HEK293T (cell line): ENCODE results near the gene ZDHHC7.

Experiments
- CTCF ChIA-PET: fragments of 350-600 bp; formaldehyde crosslinking; extraction: SDS; loops from one replicate; lab custom pipeline; 2021; ENCODE audit warnings: antibody characterized with exemption, inconsistent platforms; lab: Yijun Ruan, JAX
- POLR2A ChIA-PET: fragments of 350-600 bp; formaldehyde crosslinking; extraction: SDS; loops from one replicate; lab custom pipeline; 2020; ENCODE audit warnings: antibody characterized with exemption, inconsistent platforms; lab: Yijun Ruan, JAX
- DNase-seq: peaks from one replicate; pipeline ENCODE4 v3.0.0; 2012; ENCODE audit warnings: mixed read lengths; ENCODE audit errors: extremely low spot score
- ARNT ChIP-seq: fragments of 450-650 bp; IDR thresholded peaks from 2 replicates; pipeline ENCODE4 v1.6.1; 2017; ENCODE audit warnings: mild to moderate bottlenecking
- BHLHE40 ChIP-seq: fragments of 450-650 bp; IDR thresholded peaks from 2 replicates; pipeline ENCODE4 v1.6.1; 2016; ENCODE audit warnings: mild to moderate bottlenecking, moderate library complexity, borderline replicate concordance
- CTBP1 ChIP-seq: fragments of 450-650 bp; IDR thresholded peaks from 2 replicates; pipeline ENCODE4 v1.6.1; 2016; ENCODE audit warnings: borderline replicate concordance
- ELF4 ChIP-seq: fragments of 450-650 bp; IDR thresholded peaks from 2 replicates; pipeline ENCODE4 v1.6.1; 2017; ENCODE audit warnings: antibody characterized with exemption
- FOXA1 ChIP-seq: fragments of 450-650 bp; IDR thresholded peaks from 2 replicates; pipeline ENCODE4 v1.6.1; 2016; ENCODE audit warnings: mild to moderate bottlenecking
- FOXK2 ChIP-seq: fragments of 450-650 bp; IDR thresholded peaks from 2 replicates; pipeline ENCODE4 v1.6.1; 2016; ENCODE audit warnings: mild to moderate bottlenecking
- HDGF ChIP-seq: fragments of 450-650 bp; IDR thresholded peaks from 2 replicates; pipeline ENCODE4 v1.6.1; 2017; ENCODE audit warnings: antibody characterized with exemption, borderline replicate concordance
- L3MBTL2 ChIP-seq: fragments of 450-650 bp; conservative IDR thresholded peaks from 2 replicates; pipeline ENCODE4 v1.6.1; 2016; ENCODE audit warnings: mild to moderate bottlenecking
- LEF1 ChIP-seq: fragments of 450-650 bp; IDR thresholded peaks from 2 replicates; pipeline ENCODE4 v1.6.1; 2017; ENCODE audit warnings: mild to moderate bottlenecking, borderline replicate concordance
- NFRKB ChIP-seq: fragments of 450-650 bp; IDR thresholded peaks from 2 replicates; pipeline ENCODE4 v1.6.1; 2016; ENCODE audit warnings: mild to moderate bottlenecking, moderate library complexity
- SP1 ChIP-seq: fragments of 450-650 bp; IDR thresholded peaks from 2 replicates; pipeline ENCODE4 v1.6.1; 2017
- SUZ12 ChIP-seq: fragments of 450-650 bp; IDR thresholded peaks from 2 replicates; pipeline ENCODE4 v1.6.1; 2016; ENCODE audit warnings: mild to moderate bottlenecking
- TARDBP ChIP-seq: fragments of 450-650 bp; IDR thresholded peaks from 2 replicates; pipeline ENCODE4 v1.6.1; 2016
- ZNF384 ChIP-seq: fragments of 450-650 bp; IDR thresholded peaks from 2 replicates; pipeline ENCODE4 v1.6.1; 2016
- TF ChIP-seq, protein P1 (sequence below): fragments of 450-650 bp; IDR thresholded peaks from 2 replicates; pipeline ENCODE4 v1.6.1; 2016

Gene ZDHHC7

DNA sequence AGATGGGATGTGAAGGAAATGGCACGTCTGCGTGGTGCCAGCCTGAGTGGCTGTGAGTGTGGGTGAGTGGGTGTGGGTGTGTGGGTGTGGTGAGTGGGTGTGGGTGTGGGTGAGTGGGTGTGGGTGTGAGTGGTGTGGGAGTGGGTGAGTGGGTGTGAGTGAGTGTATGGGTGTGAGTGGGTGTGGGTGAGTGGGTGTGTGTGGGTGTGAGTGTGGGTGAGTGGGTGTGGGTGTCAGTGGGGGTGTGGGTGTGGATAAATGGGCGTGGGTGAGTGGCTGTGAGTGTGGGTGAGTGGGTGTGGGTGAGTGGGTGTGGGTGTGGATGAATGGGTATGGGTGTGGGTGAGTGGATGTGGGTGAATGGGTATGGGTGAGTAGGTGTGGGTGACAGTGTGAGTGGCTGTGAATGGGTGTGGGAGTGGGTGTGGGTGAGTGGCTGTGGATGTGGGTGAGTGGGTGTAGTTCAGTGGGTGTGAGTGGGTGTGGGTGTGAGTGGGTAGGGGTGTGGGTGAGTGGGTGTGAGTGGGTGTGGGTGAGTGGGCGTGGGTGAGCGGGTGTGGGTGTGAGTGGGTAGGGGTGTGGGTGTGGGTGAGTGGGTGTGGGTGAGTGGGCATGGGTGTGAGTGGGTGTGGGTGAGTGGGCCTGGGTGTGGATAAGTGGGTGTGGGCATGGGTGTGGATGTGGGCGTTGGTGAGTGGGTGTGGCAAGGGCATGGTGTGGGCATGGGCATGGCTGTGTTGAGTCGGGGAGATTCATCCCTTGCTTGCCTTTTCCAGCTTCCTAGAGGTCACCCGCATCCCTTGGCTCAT lies 80.8 kb downstream of the ZDHHC7 start:
- CTCF ChIA-PET = no interaction called here
- POLR2A ChIA-PET = no interaction called here
- no peak for TF ChIP-seq FOXA1
- no peak for TF ChIP-seq ARNT
- TF ChIP-seq TARDBP = peak; percentile 95
- DNase-seq = no peak

DNA sequence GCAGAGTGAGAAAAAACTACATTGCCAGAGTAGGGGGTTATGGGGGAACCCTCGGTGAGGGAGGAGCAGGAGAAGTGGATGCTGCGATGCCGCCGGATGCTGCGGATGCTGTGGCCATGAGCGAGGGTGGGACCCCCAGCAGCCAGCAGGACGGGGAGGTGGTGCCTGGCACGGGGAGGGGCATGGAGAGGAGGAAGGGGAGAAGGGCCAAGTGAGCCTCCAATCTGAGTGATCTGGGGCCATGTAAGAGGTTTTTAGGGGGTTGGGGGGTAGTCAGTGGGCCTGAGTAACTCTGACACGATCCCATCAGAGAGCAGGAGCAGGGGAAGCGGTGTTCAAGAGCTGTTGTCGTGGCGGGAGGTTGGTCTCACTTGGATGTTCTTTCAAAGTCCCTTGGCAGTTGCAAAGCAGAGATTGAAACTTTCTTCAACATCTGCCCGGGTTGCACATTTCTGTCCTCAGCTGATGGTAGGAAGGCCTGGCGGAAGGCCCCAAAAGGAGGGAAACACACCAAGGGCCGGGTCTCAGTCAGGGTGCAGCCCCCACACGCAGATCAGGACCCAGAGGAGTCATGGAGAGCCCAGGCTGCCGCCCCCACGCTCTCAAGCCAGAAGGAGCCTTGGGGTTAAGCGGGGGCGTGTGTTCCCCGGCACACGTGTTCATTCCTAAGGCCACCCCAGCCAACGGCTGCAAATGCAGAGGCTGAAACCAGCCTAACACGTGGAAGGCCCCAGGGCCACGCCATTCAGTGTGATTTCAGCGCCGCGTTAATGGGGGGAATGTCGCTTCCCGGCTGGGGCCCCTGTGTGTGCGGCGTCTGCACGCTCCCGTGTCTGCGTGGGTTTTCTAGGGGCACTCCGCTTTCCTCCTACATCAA lies 81.7 kb downstream of the ZDHHC7 start:
- TF ChIP-seq TARDBP (no peak), FOXA1 (no peak), ARNT (no peak), ZNF384 (no peak), BHLHE40 (no peak), NFRKB (no peak), FOXK2 (no peak), SP1 (no peak), L3MBTL2 (no peak), LEF1 (no peak), HDGF (no peak), CTBP1 (no peak), ELF4 (no peak)
- TF ChIP-seq, protein P1, sequence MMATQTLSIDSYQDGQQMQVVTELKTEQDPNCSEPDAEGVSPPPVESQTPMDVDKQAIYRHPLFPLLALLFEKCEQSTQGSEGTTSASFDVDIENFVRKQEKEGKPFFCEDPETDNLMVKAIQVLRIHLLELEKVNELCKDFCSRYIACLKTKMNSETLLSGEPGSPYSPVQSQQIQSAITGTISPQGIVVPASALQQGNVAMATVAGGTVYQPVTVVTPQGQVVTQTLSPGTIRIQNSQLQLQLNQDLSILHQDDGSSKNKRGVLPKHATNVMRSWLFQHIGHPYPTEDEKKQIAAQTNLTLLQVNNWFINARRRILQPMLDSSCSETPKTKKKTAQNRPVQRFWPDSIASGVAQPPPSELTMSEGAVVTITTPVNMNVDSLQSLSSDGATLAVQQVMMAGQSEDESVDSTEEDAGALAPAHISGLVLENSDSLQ = no peak
- no peak for DNase-seq
- POLR2A ChIA-PET = no interaction called here
- CTCF ChIA-PET = no interaction called here

DNA sequence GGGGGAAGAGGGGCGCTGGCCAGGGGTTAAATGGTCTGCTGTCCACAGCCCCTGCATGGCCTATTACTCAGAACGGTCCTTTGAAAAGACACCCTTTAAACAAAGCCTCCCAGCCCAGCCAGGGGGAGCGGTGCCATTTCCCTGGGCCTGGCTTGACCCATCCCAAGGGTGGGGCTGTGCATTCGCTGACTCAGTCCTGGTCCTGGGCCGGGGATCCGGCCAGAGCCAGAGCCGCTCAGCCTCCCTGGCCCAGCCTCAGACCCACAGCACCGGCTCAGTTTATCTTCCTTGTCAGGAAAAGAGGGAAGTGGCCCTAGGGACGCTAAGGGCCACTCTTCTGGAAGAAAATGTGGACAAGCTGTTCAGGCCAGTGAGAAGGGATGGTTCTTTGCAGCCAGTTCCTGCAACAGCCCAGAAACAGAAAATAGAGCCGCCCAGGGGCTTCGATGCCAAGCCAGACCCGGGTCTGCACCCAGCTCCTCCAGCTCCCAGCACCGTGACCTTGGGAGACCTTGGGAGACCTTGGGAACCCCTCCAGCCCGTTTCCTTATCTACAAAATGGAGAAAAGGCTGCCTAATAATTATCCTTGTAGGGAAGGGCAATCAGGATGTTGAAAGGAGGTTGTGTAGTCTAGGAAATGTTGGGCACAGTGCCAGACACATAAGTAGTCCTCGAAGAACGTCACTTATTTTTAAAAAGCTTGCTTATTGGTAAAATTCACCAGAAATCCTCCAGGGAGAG lies 82.5 kb downstream of the ZDHHC7 start:
- POLR2A ChIA-PET = no interaction called here
- DNase-seq = no peak
- CTCF ChIA-PET = interaction anchor here (0.6 to 1.0 kb wide), 2 partner anchors 125 to 203 kb away, joined by 3 read pairs; no protein-coding TSS in a partner anchor
- TF ChIP-seq HDGF (no peak), SUZ12 (no peak), ZNF384 (no peak), BHLHE40 (no peak)

DNA sequence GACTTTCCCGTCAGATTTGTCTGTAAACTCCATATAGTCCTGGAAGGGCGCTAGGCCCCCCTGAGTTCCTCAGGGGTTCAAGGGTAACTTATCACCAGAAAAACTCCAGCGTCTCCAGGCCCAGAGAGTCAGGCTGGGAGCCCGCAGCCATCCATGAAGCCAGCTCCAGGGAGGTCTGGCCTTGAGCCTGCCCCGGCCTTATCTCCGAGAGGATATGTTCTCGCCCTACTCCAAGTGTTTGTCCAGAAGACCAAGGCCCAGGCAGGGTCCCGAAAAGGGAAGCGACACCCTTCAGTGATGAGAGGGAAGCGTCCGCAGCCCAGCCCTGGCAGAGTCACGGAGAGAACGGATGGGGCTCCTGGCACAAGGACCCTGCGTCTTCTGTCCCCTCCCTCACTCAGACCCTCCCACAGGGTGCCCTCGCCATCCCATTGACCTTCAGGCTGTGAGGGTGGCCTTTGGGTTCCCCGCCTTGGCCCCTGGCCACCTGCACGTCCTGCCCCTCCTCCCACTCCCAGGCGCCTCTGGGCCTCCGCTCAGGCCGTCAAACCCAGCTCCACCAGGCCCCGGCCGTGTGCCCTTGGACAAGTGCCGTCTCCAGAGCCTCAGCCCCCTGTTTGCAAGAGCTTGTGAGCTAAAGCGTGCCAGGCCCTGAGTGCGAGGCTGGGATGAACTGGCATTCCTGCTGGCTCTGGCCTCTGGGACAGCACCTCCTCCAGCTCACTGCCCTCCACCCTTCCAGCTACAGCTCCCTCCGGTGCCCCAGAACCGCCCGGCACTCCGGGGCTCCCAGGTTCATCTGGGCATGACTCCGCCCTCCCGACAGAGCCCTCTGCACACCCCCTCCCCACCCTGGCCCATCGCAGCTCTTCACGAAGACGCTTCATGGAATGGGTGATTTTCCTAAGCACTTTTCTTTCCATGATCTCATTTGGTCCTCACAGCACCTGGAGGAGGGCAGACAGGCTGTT lies 83.4 kb downstream of the ZDHHC7 start:
- CTCF ChIA-PET = interaction anchor here (0.6 to 1.0 kb wide), 2 partner anchors 124 to 202 kb away, joined by 3 read pairs; no protein-coding TSS in a partner anchor
- no peak for TF ChIP-seq L3MBTL2
- POLR2A ChIA-PET = no interaction called here

GRCh38 chr16:84926462-84926861 lies 84.9 kb downstream of the ZDHHC7 start:
- no peak for DNase-seq
- TF ChIP-seq NFRKB (no peak), TARDBP (no peak), LEF1 (no peak), FOXA1 (no peak), BHLHE40 (no peak), FOXK2 (no peak), L3MBTL2 (no peak), ELF4 (no peak), SP1 (no peak), HDGF (no peak), SUZ12 (no peak), ZNF384 (no peak)
- TF ChIP-seq, protein P1 = no peak
- ChIA-PET CTCF (interaction anchor here (0.8 to 3.3 kb wide), 4 partner anchors 12 to 44 kb away, joined by 3 to 22 read pairs (median 12); no protein-coding TSS in a partner anchor), POLR2A (no interaction called here)

More for the DNA sequence above, 83.4 kb downstream of the ZDHHC7 start:
- no peak for DNase-seq
